GM23338 (cell line): ENCODE results near the gene TRAF3.

ENCODE experiments used
- CREB1 ChIP-seq: fragments of 250-450 bp; sonication (Bioruptor Pico); IDR thresholded peaks from 2 replicates; pipeline ENCODE4 v1.5.0; 2020; ENCODE audit warnings: low read depth, mild to moderate bottlenecking, moderate library complexity
- CTCF ChIP-seq, 2 experiments: fragments of 200-600 bp in 1 of 2; sonication (generic) in 1 of 2; conservative IDR thresholded peaks; 2 replicates each; pipeline versions ENCODE4 v1.5.1 to v1.6.1; 2016 to 2017; ENCODE audit warnings: antibody characterized with exemption in 2 of 2, low read depth in 2 of 2, mild to moderate bottlenecking in 2 of 2, moderate library complexity in 1 of 2
- EZH2 ChIP-seq: fragments of 200-600 bp; sonication (generic); IDR thresholded peaks from one replicate; pipeline ENCODE4 v1.8.0; 2017; ENCODE audit warnings: antibody characterized with exemption, mild to moderate bottlenecking, low read depth; ENCODE audit not compliant: unreplicated experiment
- EZH2phosphoT487 ChIP-seq: fragments of 200-600 bp; sonication (generic); IDR thresholded peaks from one replicate; pipeline ENCODE4 v1.8.1; 2018; ENCODE audit warnings: antibody characterized with exemption; ENCODE audit not compliant: unreplicated experiment
- POLR2AphosphoS5 ChIP-seq: IDR thresholded peaks from 2 replicates; pipeline ENCODE4 v1.6.1; 2016; ENCODE audit warnings: antibody characterized with exemption, low read depth
- REST ChIP-seq: IDR thresholded peaks from one replicate; pipeline ENCODE4 v1.6.1; 2018; ENCODE audit warnings: antibody characterized with exemption; ENCODE audit not compliant: unreplicated experiment
- STAT1 ChIP-seq: IDR thresholded peaks from one replicate; pipeline ENCODE4 v1.6.1; 2016; ENCODE audit warnings: antibody characterized with exemption; ENCODE audit not compliant: unreplicated experiment
- ZNF114 ChIP-seq: fragments of 250-450 bp; sonication (Bioruptor Pico); IDR thresholded peaks from 2 replicates; pipeline ENCODE4 v1.5.0; 2020; ENCODE audit warnings: mild to moderate bottlenecking, moderate library complexity

- no peak for TF ChIP-seq CTCF (conservative IDR thresholded peaks at IDR 0.05; ENCODE audit: low read depth in 2 of 2)
- TF ChIP-seq REST: no peak
- TF ChIP-seq EZH2phosphoT487: no peak
- TF ChIP-seq EZH2: no peak
- TF ChIP-seq POLR2AphosphoS5: no peak
- no peak for TF ChIP-seq STAT1
- TF ChIP-seq ZNF114 (CRISPR knock-in tag): no peak
- no peak for TF ChIP-seq CREB1 (CRISPR knock-in tag)
Measured at GRCh38 chr14:102868956-102869547, 91.8 kb downstream of the TRAF3 start.
